ENCODE data around the gene CCNDBP1. TPM values are rescaled to one million over a fixed set of nuclear protein-coding genes. Genes with fewer than 3 reads are reported as not detected.
A peak's percentile ranks its signal among the peaks of the same experiment; 100 is the strongest.
"Not testable (repeated sequence)": the region's sequence is repeated elsewhere in the genome, so short reads cannot be mapped to it uniquely, and the experiment has no call there.

The CCNDBP1 gene
- polyA plus RNA-seq, 12 donors: 22.0 to 48.3 (median 37.3) TPM; not detected in 1

GRCh38 chr15:43213466-43213865 lies 28.3 kb downstream of the CCNDBP1 start:
- DNase-seq: no peak

GRCh38 chr15:43214169-43214568 lies 29.0 kb downstream of the CCNDBP1 start:
- DNase-seq: no peak

GRCh38 chr15:43214592-43215295 lies 29.5 kb downstream of the CCNDBP1 start:
- no peak for DNase-seq

- DNase-seq: no peak
These were observed 30.8 kb downstream of the CCNDBP1 start for GRCh38 chr15:43215961-43216360.

GRCh38 chr15:43218908-43219706 lies 33.9 kb downstream of the CCNDBP1 start:
- no peak for DNase-seq

- no peak for DNase-seq
These were observed 35.0 kb downstream of the CCNDBP1 start for GRCh38 chr15:43219929-43220928.

- DNase-seq: no peak
These were observed 35.8 kb downstream of the CCNDBP1 start, which contains the start of gene EPB42 for GRCh38 chr15:43220991-43221403. EPB42 (minus strand) TSS chr15:43221018; CDS start chr15:43220825, 193 bp downstream.

GRCh38 chr15:43221422-43221821 lies 36.2 kb downstream of the CCNDBP1 start:
- no peak for DNase-seq

GRCh38 chr15:43225201-43225949 lies 40.2 kb downstream of the CCNDBP1 start:
- DNase-seq: peak; percentile 74

GRCh38 chr15:43225950-43226255 lies 40.7 kb downstream of the CCNDBP1 start:
- DNase-seq: not testable (repeated sequence)

- DNase-seq: no peak
These were observed 41.5 kb downstream of the CCNDBP1 start for GRCh38 chr15:43226436-43227305.

- DNase-seq: no peak
These were observed 44.8 kb downstream of the CCNDBP1 start for GRCh38 chr15:43229977-43230376.

GRCh38 chr15:43230640-43231115 lies 45.5 kb downstream of the CCNDBP1 start:
- no peak for DNase-seq

GRCh38 chr15:43232289-43232874 lies 47.2 kb downstream of the CCNDBP1 start:
- no peak for DNase-seq

- DNase-seq: no peak
These were observed 50.3 kb downstream of the CCNDBP1 start for GRCh38 chr15:43235536-43235935.

- DNase-seq: no peak
These were observed 52.8 kb downstream of the CCNDBP1 start for GRCh38 chr15:43237842-43238470.

- DNase-seq: peak; percentile 14
These were observed 53.5 kb downstream of the CCNDBP1 start for GRCh38 chr15:43238671-43239131.

- DNase-seq: no peak
These were observed 54.7 kb downstream of the CCNDBP1 start for GRCh38 chr15:43239732-43240491.

Data from muscle of arm (tissue), 12 donors.